Heart left ventricle (tissue), 13 donors: Measurements from ENCODE around the gene TRIM44.

Source experiments
- CTCF ChIP-seq, 12 donors: fragments of 200-600 bp; sonication (generic) in 4 of 12; IDR thresholded peaks; one replicate each; pipeline versions ENCODE4 v1.5.0 to v1.8.0; 2018 to 2022; ENCODE audit warnings: antibody characterized with exemption in 12 of 12, mild to moderate bottlenecking in 5 of 12
- POLR2A ChIP-seq, 2 donors: fragments of 450-650 bp; IDR thresholded peaks; one replicate each; pipeline ENCODE4 v1.6.1; 2017; ENCODE audit warnings: antibody characterized with exemption in 2 of 2, mild to moderate bottlenecking in 2 of 2, moderate library complexity in 2 of 2
- donor health status: ischemic (EF 13 %, LVEDD 7.1; RV severe dilation, severe dysfunction).
- donor health status: DM: no; HTN: yes; CAD: no.
- donor health status: DM: no; HTN: no; CAD: no.
- donor health status: ischemic (EF 25% LVEDD 6.9; RV normal size, moderate dysfunction).
- donor health status: ischemic (EF 25% LVEDD 5.7; RV mildly dilated, moderate dysfunction).
- donor health status: ischemic (EF 35%, LVEDD 5.7; RV mildly dilated, moderate dysfunction).
- donor health status: nonischemic (EF 11% LVEDD 7.7; RV severe dilation, severe dysfunction).
- donor health status: DM: yes; HTN: yes; CAD: no.
- donor health status: PGD.
- donor health status: ischemic (EF 29% LVEDD 5.4; RV normal size, mild dysfunction).
- donor health status: nonischemic (EF 23%, LVEDD 6.1; RV moderate dilation, normal function).

- TF ChIP-seq CTCF (IDR thresholded peaks at IDR 0.05): no peak
- TF ChIP-seq POLR2A (IDR thresholded peaks at IDR 0.05): no peak
Measured at GRCh38 chr11:35798423-35798822, 135.8 kb downstream of the TRIM44 start.
